ENCODE measurements around the gene ZDHHC18. TPM values are rescaled to one million over a fixed set of nuclear protein-coding genes. Genes with fewer than 3 reads are reported as not detected.
A peak's percentile ranks its signal among the peaks of the same experiment; 100 is the strongest.

Gene ZDHHC18
- total and polyA plus RNA-seq, 9 donors = 9.5 to 15.8 (median 12.3) TPM

DNA sequence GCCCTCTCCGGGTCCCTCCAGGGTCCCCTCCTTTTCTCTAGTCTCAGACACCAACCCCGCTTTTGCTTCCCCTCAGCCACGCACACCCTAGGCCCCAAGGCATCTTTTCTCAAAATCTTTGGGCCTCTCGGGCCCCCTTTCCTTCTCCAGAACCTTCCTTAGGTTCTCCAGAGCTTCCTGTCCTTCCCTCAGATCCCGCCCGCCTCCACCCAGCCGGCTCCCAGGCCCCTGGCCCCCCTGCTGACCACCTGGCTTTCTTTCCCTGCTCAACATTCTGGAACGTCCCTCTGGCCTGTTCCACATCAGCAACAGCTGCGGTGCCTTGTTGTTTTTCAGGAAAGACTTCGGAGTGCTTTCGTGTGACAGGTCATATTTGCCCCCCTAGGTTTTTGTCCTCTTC lies 1.2 kb downstream of the ZDHHC18 start:
- TF ChIP-seq POLR2A (IDR thresholded peaks at IDR 0.05) (no peak), EP300 (IDR thresholded peaks at IDR 0.05) (no peak)
- TF ChIP-seq, protein P1, sequence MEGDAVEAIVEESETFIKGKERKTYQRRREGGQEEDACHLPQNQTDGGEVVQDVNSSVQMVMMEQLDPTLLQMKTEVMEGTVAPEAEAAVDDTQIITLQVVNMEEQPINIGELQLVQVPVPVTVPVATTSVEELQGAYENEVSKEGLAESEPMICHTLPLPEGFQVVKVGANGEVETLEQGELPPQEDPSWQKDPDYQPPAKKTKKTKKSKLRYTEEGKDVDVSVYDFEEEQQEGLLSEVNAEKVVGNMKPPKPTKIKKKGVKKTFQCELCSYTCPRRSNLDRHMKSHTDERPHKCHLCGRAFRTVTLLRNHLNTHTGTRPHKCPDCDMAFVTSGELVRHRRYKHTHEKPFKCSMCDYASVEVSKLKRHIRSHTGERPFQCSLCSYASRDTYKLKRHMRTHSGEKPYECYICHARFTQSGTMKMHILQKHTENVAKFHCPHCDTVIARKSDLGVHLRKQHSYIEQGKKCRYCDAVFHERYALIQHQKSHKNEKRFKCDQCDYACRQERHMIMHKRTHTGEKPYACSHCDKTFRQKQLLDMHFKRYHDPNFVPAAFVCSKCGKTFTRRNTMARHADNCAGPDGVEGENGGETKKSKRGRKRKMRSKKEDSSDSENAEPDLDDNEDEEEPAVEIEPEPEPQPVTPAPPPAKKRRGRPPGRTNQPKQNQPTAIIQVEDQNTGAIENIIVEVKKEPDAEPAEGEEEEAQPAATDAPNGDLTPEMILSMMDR (IDR thresholded peaks at IDR 0.05) = no peak
- intact Hi-C loops (cut with DNase I) = loop anchor here in 1 of 4 donors (10.0 kb wide), 1 partner anchor 47 kb away; no protein-coding TSS in a partner anchor
- Histone ChIP-seq H3K27ac (peak overlapping the region; percentile 40 to 74), H3K27me3 (no peaks in the 10 kb centered on the region), H3K9me3 (no peaks in the 10 kb centered on the region), H3K4me3 (peak overlapping the region; percentile 92), H3K4me1 (ENCODE audit: insufficient read depth) (peaks cover 11% of the 10 kb centered on the region), H3K36me3 (no peaks in the 10 kb centered on the region)
- peak in 3 of 5 donors; percentile 30 to 49 (median 32) for DNase-seq
- 11 to 14% (median 13%) methylated on average over 11 of the region's 11 CpGs for WGBS, 3 donors

DNA sequence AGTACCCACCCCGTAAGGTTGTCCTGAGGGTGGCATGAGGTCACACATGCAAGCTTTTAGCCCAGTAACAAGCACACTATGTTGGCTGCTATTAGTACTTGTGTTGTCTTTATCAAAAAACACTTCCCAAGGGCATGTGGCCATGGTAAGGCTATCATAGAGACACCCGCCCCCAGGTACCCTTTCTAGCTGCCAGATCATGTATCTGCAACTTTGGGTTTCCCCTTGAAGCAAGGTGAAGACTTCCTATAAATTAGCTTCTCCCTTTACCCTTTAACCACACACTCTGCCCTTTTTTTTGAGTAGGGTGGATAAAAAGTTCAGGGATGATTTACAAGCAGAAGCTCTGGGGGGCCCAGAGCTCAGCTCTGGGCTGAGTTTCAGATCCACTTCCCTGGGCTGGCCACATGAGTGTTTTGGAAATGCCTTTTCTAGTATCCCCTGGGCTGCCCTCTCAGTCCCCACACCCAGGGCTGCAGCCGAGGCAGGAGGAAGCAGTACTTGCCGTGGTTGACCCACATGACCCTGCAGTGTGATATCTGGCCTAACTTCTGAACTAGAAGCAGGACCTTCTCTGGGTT lies 2.0 kb downstream of the ZDHHC18 start:
- peaks cover 11% of the 10 kb centered on the region for H3K4me1 ChIP-seq (ENCODE audit: insufficient read depth)
- TF ChIP-seq, protein P1 (IDR thresholded peaks at IDR 0.05) = no peak
- TF ChIP-seq EP300 (IDR thresholded peaks at IDR 0.05) (no peak), POLR2A (IDR thresholded peaks at IDR 0.05) (no peak)
- 48 to 56% (median 55%) methylated on average over 4 of the region's 4 CpGs for WGBS, 3 donors
- H3K27me3 ChIP-seq = no peaks in the 10 kb centered on the region
- no peak for DNase-seq
- intact Hi-C loops (cut with DNase I) = loop anchor here in 1 of 4 donors (10.0 kb wide), 1 partner anchor 46 kb away; no protein-coding TSS in a partner anchor
- no peaks in the 10 kb centered on the region for H3K36me3 ChIP-seq
- no peak overlapping the region for H3K27ac ChIP-seq
- H3K4me3 ChIP-seq = no peak overlapping the region
- no peaks in the 10 kb centered on the region for H3K9me3 ChIP-seq

DNA sequence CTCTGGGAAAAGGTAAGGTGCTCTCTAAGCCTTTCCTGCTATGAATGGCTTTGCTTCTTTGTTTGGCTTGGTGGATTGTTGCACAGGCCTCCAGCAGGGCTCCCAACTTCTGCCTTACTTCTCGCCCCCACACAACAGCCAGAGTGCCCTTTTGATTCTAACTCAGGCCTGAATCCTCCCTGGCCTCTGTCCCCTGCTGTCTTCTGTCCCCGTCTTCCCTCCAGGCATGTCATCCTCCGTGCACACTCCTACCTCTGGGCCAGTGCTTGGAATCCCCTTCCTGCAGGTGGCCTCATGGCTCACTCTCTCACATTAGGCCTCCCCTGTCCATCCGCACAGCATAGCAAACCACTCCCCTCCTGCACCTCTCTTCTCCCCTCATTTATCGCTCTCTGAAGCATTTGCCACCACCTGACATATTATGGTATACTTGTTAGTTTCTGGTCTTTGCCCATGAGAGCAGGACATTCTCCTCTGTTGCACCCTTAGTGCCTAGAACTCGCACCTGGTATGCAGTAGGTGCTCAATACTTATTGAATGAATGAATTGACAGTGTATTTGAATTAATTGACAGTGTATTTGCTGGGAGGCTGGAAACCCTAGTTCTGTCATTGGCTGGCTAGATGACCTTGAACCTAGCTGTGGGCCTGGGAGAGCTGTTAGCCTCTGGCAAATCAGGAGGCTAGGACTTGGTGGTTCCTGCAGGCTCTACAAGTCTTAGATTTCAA lies 2.9 kb downstream of the ZDHHC18 start:
- no peaks in the 10 kb centered on the region for H3K27me3 ChIP-seq
- no peaks in the 10 kb centered on the region for H3K36me3 ChIP-seq
- intact Hi-C loops (cut with DNase I) = loop anchor here in 1 of 4 donors (10.0 kb wide), 1 partner anchor 45 kb away; no protein-coding TSS in a partner anchor
- H3K27ac ChIP-seq = no peak overlapping the region
- no peak for TF ChIP-seq EP300 (IDR thresholded peaks at IDR 0.05)
- no peak for TF ChIP-seq POLR2A (IDR thresholded peaks at IDR 0.05)
- TF ChIP-seq, protein P1 (IDR thresholded peaks at IDR 0.05) = no peak
- 77 to 80% (median 79%) methylated on average over 6 of the region's 6 CpGs for WGBS, 3 donors
- no peaks in the 10 kb centered on the region for H3K9me3 ChIP-seq
- H3K4me3 ChIP-seq = no peak overlapping the region
- H3K4me1 ChIP-seq (ENCODE audit: insufficient read depth) = peaks cover 11% of the 10 kb centered on the region
- DNase-seq = no peak

DNA sequence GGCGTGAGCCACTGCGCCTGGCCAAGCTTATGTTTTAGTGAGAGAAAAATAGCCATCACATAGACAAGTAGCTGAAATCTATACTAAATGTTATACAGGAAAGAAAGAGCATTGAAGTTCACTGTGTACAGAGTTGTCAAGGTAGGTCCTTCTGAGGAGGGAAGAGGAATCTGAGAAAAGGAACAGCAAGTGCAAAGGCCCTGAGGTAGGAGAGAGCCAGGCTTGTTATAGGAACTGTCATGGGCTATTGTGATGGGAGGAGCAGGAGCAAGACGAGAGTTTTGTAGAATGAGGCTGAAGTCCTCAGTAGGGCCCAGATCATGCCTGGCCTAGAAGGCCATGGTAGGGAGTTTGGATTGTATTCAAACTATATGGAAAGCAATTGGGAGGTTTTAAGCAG lies 4.6 kb downstream of the ZDHHC18 start:
- TF ChIP-seq, protein P1 (IDR thresholded peaks at IDR 0.05) = no peak
- no peak for TF ChIP-seq POLR2A (IDR thresholded peaks at IDR 0.05)
- no peak for TF ChIP-seq EP300 (IDR thresholded peaks at IDR 0.05)
- intact Hi-C loops (cut with DNase I) = no loop called here
- H3K36me3 ChIP-seq = no peaks in the 10 kb centered on the region

More for the DNA sequence above, 4.6 kb downstream of the ZDHHC18 start:
- Histone ChIP-seq H3K4me1 (ENCODE audit: insufficient read depth) (peaks cover 11% of the 10 kb centered on the region), H3K27me3 (no peaks in the 10 kb centered on the region), H3K9me3 (no peaks in the 10 kb centered on the region), H3K27ac (no peak overlapping the region), H3K4me3 (no peak overlapping the region)
- no peak for DNase-seq
- 90 to 95% (median 94%) methylated on average over 3 of the region's 3 CpGs for WGBS, 3 donors
